ENCODE results near the gene FOXK2. TPM values are rescaled to one million over a fixed set of nuclear protein-coding genes. Genes with fewer than 3 reads are reported as not detected.

FOXK2 gene
- total RNA-seq, 1 experiment from 2014 or later: 78.9 TPM

DNA sequence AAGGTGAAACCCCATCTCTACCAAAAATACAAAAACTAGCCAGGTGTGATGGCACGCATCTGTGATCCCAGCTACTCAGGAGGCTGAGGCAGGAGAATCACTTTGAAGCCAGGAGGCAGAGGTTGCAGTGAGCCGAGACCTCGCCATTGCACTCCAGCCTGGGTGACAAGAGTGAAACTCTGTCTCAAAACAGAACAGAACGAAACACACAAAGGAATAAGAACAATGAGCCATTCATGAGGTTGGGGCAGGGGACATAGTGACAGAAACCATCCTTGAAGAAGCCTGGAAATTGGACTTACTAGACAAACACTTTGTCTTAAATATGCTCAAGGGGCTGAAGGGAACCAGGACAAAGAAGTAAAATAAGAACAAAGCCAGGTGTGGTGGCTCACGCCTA lies 89.3 kb downstream of the FOXK2 start:
- no TSS peak for BruUV-seq (replicated peaks)
- DNase-seq: no peak
- POLR2A ChIA-PET (ENCODE audit: unreplicated experiment): no interaction called here
- Histone ChIP-seq H3K27ac (no peak overlapping the region), H3K4me3 (no peak overlapping the region), H3F3A (ENCODE audit: insufficient read depth, low read depth) (peaks cover 9% of the 10 kb centered on the region; the same call in 1 of the 2 replicates), H2AFZ (no peak overlapping the region), H3K4me2 (no peak overlapping the region), H3K9me2 (ENCODE audit: insufficient read depth) (no peaks in the 10 kb centered on the region), H3K9me3 (ENCODE audit: insufficient read depth, low read depth) (no peaks in the 10 kb centered on the region), H3K79me2 (ENCODE audit: low read depth) (no peaks in the 10 kb centered on the region), H4K20me1 (ENCODE audit: insufficient read depth) (no peaks in the 10 kb centered on the region; the same call in 1 of the 2 replicates), H3K27me3 (ENCODE audit: insufficient read depth, low read depth) (no peaks in the 10 kb centered on the region), H3K36me3 (ENCODE audit: low read depth) (no peaks in the 10 kb centered on the region), H3K4me1 (replicated peaks; ENCODE audit: insufficient read depth) (no peaks in the 10 kb centered on the region)
- intact Hi-C loops (cut with micrococcal nuclease; ENCODE audit: unreplicated experiment): no loop called here
- CTCF ChIA-PET: no interaction called here
- TF ChIP-seq EZH2 (IDR thresholded peaks at IDR 0.05; ENCODE audit: low read depth): no peak
- TF ChIP-seq, protein P1, sequence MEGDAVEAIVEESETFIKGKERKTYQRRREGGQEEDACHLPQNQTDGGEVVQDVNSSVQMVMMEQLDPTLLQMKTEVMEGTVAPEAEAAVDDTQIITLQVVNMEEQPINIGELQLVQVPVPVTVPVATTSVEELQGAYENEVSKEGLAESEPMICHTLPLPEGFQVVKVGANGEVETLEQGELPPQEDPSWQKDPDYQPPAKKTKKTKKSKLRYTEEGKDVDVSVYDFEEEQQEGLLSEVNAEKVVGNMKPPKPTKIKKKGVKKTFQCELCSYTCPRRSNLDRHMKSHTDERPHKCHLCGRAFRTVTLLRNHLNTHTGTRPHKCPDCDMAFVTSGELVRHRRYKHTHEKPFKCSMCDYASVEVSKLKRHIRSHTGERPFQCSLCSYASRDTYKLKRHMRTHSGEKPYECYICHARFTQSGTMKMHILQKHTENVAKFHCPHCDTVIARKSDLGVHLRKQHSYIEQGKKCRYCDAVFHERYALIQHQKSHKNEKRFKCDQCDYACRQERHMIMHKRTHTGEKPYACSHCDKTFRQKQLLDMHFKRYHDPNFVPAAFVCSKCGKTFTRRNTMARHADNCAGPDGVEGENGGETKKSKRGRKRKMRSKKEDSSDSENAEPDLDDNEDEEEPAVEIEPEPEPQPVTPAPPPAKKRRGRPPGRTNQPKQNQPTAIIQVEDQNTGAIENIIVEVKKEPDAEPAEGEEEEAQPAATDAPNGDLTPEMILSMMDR (conservative IDR thresholded peaks at IDR 0.05): no peak

DNA sequence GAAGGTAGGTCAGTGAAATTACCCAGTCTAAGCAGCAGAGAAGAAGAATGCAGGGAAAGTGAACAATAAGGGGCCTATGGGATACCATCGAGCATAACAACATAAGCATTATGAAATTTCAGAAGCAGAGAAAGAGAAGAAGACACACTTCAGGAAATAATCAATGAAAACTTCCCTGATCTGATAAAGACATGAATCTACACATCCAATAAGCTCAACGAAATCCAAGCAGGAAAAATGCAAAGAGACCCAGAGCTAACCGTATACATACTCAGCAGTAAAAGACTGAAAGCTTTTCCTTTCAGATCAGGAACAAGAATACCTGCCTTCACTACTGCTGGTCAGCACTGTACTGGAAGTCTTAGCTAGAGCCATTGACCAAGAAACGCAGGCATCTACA lies 90.1 kb downstream of the FOXK2 start:
- CTCF ChIA-PET: no interaction called here

DNA sequence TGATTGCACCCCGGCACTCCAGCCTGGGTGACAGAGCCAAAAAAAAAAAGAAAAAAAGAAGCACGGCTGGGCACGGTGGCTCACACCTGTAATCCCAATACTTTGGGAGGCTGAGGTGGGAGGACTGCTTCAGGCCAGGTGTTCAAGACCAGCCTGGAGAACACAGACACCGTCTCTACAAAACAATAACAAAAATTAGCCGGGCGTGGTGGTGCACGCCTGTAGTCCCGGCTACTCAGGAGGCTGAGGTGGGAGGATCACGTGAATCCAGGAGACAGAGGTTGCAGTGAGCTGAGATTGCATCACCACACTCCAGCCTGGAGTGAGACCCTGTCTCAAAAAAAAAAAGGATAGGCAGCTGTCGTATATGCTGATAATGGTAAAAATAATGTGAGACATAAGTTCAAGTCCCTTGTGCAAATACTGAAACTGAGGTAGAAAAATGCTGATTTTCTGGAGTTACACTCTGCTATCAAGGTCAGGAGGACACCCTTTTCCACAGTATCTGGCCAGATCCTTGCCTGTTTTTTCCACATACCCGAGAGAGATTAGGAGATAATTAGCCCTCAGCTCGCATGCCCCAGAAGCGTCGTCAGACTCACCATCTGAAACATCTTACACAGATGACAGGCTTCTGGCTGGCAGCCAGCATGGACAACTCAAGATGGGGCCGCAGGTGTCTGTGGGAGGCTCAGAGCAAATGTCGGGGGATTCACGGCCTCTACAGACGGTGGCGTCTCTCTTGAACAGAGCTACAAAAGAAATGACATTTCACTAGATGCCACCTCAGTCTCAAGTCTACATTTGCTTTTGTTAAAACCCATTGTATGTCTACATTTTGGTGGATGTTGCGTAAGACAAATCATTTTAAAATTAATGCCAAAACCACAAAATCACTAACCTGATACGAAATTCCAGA lies 91.9 kb downstream of the FOXK2 start:
- H3K4me2 ChIP-seq: no peak overlapping the region
- H3F3A ChIP-seq (ENCODE audit: insufficient read depth, low read depth): peaks cover 9% of the 10 kb centered on the region; the same call in 1 of the 2 replicates
- DNase-seq: no peak
- H3K9me2 ChIP-seq (ENCODE audit: insufficient read depth): no peaks in the 10 kb centered on the region
- BruUV-seq (replicated peaks): no TSS peak
- no peak overlapping the region for H2AFZ ChIP-seq
- H3K9me3 ChIP-seq (ENCODE audit: insufficient read depth, low read depth): no peaks in the 10 kb centered on the region
- ChIA-PET POLR2A (ENCODE audit: unreplicated experiment) (no interaction called here), CTCF (no interaction called here)
- no peaks in the 10 kb centered on the region for H3K27me3 ChIP-seq (ENCODE audit: insufficient read depth, low read depth)
- H3K4me1 ChIP-seq (replicated peaks; ENCODE audit: insufficient read depth): no peaks in the 10 kb centered on the region
- intact Hi-C loops (cut with micrococcal nuclease; ENCODE audit: unreplicated experiment): no loop called here
- no peak for TF ChIP-seq EZH2 (IDR thresholded peaks at IDR 0.05; ENCODE audit: low read depth)
- TF ChIP-seq, protein P1 (conservative IDR thresholded peaks at IDR 0.05): no peak
- H3K79me2 ChIP-seq (ENCODE audit: low read depth): no peaks in the 10 kb centered on the region
- H3K36me3 ChIP-seq (ENCODE audit: low read depth): no peaks in the 10 kb centered on the region
- no peak overlapping the region for H3K4me3 ChIP-seq
- no peaks in the 10 kb centered on the region for H4K20me1 ChIP-seq (ENCODE audit: insufficient read depth)
- H3K27ac ChIP-seq: no peak overlapping the region

More for the DNA sequence above, 90.1 kb downstream of the FOXK2 start:
- no peak for DNase-seq
- no peaks in the 10 kb centered on the region for H3K9me2 ChIP-seq (ENCODE audit: insufficient read depth)
- H3K4me1 ChIP-seq (replicated peaks; ENCODE audit: insufficient read depth): no peaks in the 10 kb centered on the region
- no peak overlapping the region for H3K4me3 ChIP-seq
- no peak overlapping the region for H2AFZ ChIP-seq
- no peaks in the 10 kb centered on the region for H3K27me3 ChIP-seq (ENCODE audit: insufficient read depth, low read depth)
- H3K36me3 ChIP-seq (ENCODE audit: low read depth): no peaks in the 10 kb centered on the region
- no peaks in the 10 kb centered on the region for H3K79me2 ChIP-seq (ENCODE audit: low read depth)
- no peaks in the 10 kb centered on the region for H3K9me3 ChIP-seq (ENCODE audit: insufficient read depth, low read depth)
- intact Hi-C loops (cut with micrococcal nuclease; ENCODE audit: unreplicated experiment): no loop called here
- no peak for TF ChIP-seq EZH2 (IDR thresholded peaks at IDR 0.05; ENCODE audit: low read depth)
- TF ChIP-seq, protein P1 (conservative IDR thresholded peaks at IDR 0.05): no peak
- H4K20me1 ChIP-seq (ENCODE audit: insufficient read depth): no peaks in the 10 kb centered on the region; the same call in 1 of the 2 replicates
- peaks cover 9% of the 10 kb centered on the region; the same call in 1 of the 2 replicates for H3F3A ChIP-seq (ENCODE audit: insufficient read depth, low read depth)
- H3K4me2 ChIP-seq: no peak overlapping the region
- POLR2A ChIA-PET (ENCODE audit: unreplicated experiment): interaction anchor here (0.6 kb wide), 1 partner anchor 22 kb away, joined by 5 read pairs; no protein-coding TSS in a partner anchor
- no peak overlapping the region for H3K27ac ChIP-seq
- no TSS peak for BruUV-seq (replicated peaks)

Data from PC-9 (cell line).